HCT116 (cell line): ENCODE results near the gene BMAL1.

Source experiments
- EZH2 ChIP-seq: fragments of 200-600 bp; sonication (generic); IDR thresholded peaks from 2 replicates; pipeline ENCODE4 v1.6.1; 2017; ENCODE audit warnings: antibody characterized with exemption, mixed run types
- EZH2phosphoT487 ChIP-seq: fragments of 200-600 bp; IDR thresholded peaks from 2 replicates; pipeline ENCODE4 v1.6.1; 2018; ENCODE audit warnings: antibody characterized with exemption, borderline replicate concordance
- FOSL1 ChIP-seq: IDR thresholded peaks from 2 replicates; pipeline ENCODE4 v1.6.1; 2012; ENCODE audit warnings: low read depth
- JUND ChIP-seq: IDR thresholded peaks from 2 replicates; pipeline ENCODE4 v1.6.1; 2012
- POLR2A ChIP-seq: IDR thresholded peaks from 2 replicates; pipeline ENCODE4 v1.7.0; 2011; ENCODE audit warnings: borderline replicate concordance; ENCODE audit not compliant: insufficient read depth, insufficient read length; ENCODE audit errors: extremely low read depth
- POLR2AphosphoS5 ChIP-seq: IDR thresholded peaks from 2 replicates; pipeline ENCODE4 v1.6.1; 2011; ENCODE audit warnings: mild to moderate bottlenecking, low read depth, low read length, moderate library complexity
- RAD21 ChIP-seq: IDR thresholded peaks from 2 replicates; pipeline ENCODE4 v1.6.1; 2012; ENCODE audit warnings: low read depth, mild to moderate bottlenecking
- REST ChIP-seq: IDR thresholded peaks from 2 replicates; pipeline ENCODE4 v1.6.1; 2012; ENCODE audit warnings: low read depth
- SP1 ChIP-seq: IDR thresholded peaks from 2 replicates; pipeline ENCODE4 v1.6.1; 2012; ENCODE audit warnings: low read depth
- YY1 ChIP-seq: IDR thresholded peaks from 2 replicates; pipeline ENCODE4 v1.6.1; 2011; ENCODE audit warnings: low read length, low read depth, moderate library complexity, mild to moderate bottlenecking; ENCODE audit not compliant: insufficient replicate concordance; ENCODE audit errors: extremely low read depth
- ZFX ChIP-seq: fragments of 450-650 bp; IDR thresholded peaks from 2 replicates; pipeline ENCODE4 v1.6.1; 2017
- ZNF274 ChIP-seq: fragments of 200-500 bp; sonication (Bioruptor generic); IDR thresholded peaks from 2 replicates; pipeline ENCODE4 v1.6.1; 2014; ENCODE audit warnings: mild to moderate bottlenecking, low read depth, low read length, inconsistent platforms
- TF ChIP-seq, protein P1 (sequence below), 3 experiments: fragments of 200-600 bp in 1 of 3; sonication (generic) in 1 of 3; IDR thresholded peaks in 2 of 3; conservative IDR thresholded peaks in 1 of 3; 2 replicates each; pipeline ENCODE4 v1.5.1; 2012 to 2017; ENCODE audit warnings: low read depth in 2 of 3, low read length in 2 of 3, antibody characterized with exemption in 1 of 3, borderline replicate concordance in 1 of 3, control low read depth in 1 of 3, mild to moderate bottlenecking in 1 of 3, mixed read lengths in 1 of 3, mixed run types in 1 of 3, moderate library complexity in 1 of 3; ENCODE audit not compliant: insufficient read depth in 1 of 3
- TF ChIP-seq, protein P2 (sequence below): IDR thresholded peaks from 2 replicates; pipeline ENCODE4 v1.6.1; 2012

DNA sequence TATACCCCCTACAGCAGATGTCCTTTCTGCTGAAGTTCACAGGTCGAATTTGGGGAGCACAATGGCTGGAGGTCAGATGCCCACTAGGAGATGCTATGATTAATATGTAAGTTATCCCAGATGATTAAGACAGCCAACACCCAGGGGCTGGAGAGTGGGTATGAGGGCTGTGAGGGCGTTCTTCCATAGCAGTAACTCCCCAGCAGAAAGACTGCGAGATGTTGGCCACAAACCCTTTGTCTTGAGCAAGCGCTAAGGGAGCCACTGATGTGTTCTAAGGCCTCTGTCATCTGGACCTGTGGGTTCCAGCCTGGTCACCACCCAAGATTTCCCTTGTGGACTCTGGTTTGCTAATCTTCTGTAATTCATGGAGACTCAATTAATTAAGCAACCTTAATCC, 77.6 kb downstream of the BMAL1 start:
- TF ChIP-seq, protein P1, sequence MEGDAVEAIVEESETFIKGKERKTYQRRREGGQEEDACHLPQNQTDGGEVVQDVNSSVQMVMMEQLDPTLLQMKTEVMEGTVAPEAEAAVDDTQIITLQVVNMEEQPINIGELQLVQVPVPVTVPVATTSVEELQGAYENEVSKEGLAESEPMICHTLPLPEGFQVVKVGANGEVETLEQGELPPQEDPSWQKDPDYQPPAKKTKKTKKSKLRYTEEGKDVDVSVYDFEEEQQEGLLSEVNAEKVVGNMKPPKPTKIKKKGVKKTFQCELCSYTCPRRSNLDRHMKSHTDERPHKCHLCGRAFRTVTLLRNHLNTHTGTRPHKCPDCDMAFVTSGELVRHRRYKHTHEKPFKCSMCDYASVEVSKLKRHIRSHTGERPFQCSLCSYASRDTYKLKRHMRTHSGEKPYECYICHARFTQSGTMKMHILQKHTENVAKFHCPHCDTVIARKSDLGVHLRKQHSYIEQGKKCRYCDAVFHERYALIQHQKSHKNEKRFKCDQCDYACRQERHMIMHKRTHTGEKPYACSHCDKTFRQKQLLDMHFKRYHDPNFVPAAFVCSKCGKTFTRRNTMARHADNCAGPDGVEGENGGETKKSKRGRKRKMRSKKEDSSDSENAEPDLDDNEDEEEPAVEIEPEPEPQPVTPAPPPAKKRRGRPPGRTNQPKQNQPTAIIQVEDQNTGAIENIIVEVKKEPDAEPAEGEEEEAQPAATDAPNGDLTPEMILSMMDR (IDR thresholded peaks at IDR 0.05 in 2 of 3, conservative IDR thresholded peaks at IDR 0.05 in 1 of 3; ENCODE audit: borderline replicate concordance in 1 of 3, insufficient read depth in 1 of 3, low read depth in 2 of 3, low read length in 2 of 3) = no peak
- TF ChIP-seq POLR2A (no peak), RAD21 (no peak), POLR2AphosphoS5 (no peak), YY1 (no peak), EZH2 (no peak), ZNF274 (no peak), REST (no peak), SP1 (no peak), EZH2phosphoT487 (no peak), ZFX (no peak), JUND (no peak), FOSL1 (no peak)
- TF ChIP-seq, protein P2, sequence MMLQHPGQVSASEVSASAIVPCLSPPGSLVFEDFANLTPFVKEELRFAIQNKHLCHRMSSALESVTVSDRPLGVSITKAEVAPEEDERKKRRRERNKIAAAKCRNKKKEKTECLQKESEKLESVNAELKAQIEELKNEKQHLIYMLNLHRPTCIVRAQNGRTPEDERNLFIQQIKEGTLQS = no peak
